ENCODE measurements around the gene LRMDA. TPM values are rescaled to one million over a fixed set of nuclear protein-coding genes. Genes with fewer than 3 reads are reported as not detected.

LRMDA gene
- total and polyA plus RNA-seq, 12 donors, result 30.7 to 132 (median 78.1) TPM

- Histone ChIP-seq H3K36me3 (replicated peaks in 1 of 2) (no peaks in the 10 kb centered on the region), H3K27me3 (no peaks in the 10 kb centered on the region), H3K4me3 (no peak overlapping the region), H3K4me1 (replicated peaks in 1 of 2) (peaks cover 10 to 27% of the 10 kb centered on the region in 2 donors), H3K27ac (peak overlapping the region in 4 of 5 donors; percentile 1 to 74 (median 33)), H3K9me3 (replicated peaks in 1 of 3) (no peaks in the 10 kb centered on the region)
- intact Hi-C loops (cut with DNase I), result loop anchor here in 1 of 2 donors (5.0 kb wide), 1 partner anchor 685 kb away; the partner anchor contains the start of gene ZNF503
- TF ChIP-seq POLR2A (IDR thresholded peaks at IDR 0.05) (no peak), CTCF (IDR thresholded peaks at IDR 0.05) (peak; percentile 71 to 97 (median 90))
- WGBS, 4 donors, result 20 to 24% (median 21%) methylated on average over 9 of the region's 9 CpGs
- DNase-seq, result peak; percentile 87 to 93 (median 90)
Observed at GRCh38 chr10:76086761-76087639, 655.6 kb downstream of the LRMDA start.

- no peak for DNase-seq
- intact Hi-C loops (cut with DNase I), result loop anchor here in 1 of 2 donors (5.0 kb wide), 1 partner anchor 686 kb away; the partner anchor contains the start of gene ZNF503
- TF ChIP-seq POLR2A (IDR thresholded peaks at IDR 0.05) (no peak), CTCF (IDR thresholded peaks at IDR 0.05) (no peak)
- no peaks in the 10 kb centered on the region for H3K9me3 ChIP-seq (replicated peaks in 1 of 3)
- H3K27me3 ChIP-seq, result no peaks in the 10 kb centered on the region
- WGBS, 4 donors, result 83 to 96% (median 85%) methylated on average over 4 of the region's 4 CpGs
- H3K4me3 ChIP-seq, result no peak overlapping the region
- peaks cover 10 to 27% of the 10 kb centered on the region in 2 donors for H3K4me1 ChIP-seq (replicated peaks in 1 of 2)
- no peaks in the 10 kb centered on the region for H3K36me3 ChIP-seq (replicated peaks in 1 of 2)
- H3K27ac ChIP-seq, result peak overlapping the region in 1 of 5 donors; percentile 74
Observed at GRCh38 chr10:76088008-76088407, 656.6 kb downstream of the LRMDA start.

- Histone ChIP-seq H3K4me3 (no peak overlapping the region), H3K9me3 (replicated peaks in 1 of 3) (no peaks in the 10 kb centered on the region), H3K27me3 (no peaks in the 10 kb centered on the region), H3K4me1 (replicated peaks in 1 of 2) (peaks cover 10 to 27% of the 10 kb centered on the region in 2 donors), H3K27ac (no peak overlapping the region), H3K36me3 (replicated peaks in 1 of 2) (no peaks in the 10 kb centered on the region)
- no peak for TF ChIP-seq POLR2A (IDR thresholded peaks at IDR 0.05)
- DNase-seq, result no peak
- intact Hi-C loops (cut with DNase I), result loop anchor here in 1 of 2 donors (5.0 kb wide), 1 partner anchor 687 kb away; the partner anchor contains the start of gene ZNF503
- WGBS, 4 donors, result 91 to 94% (median 92%) methylated on average over 3 of the region's 3 CpGs
Observed at GRCh38 chr10:76088980-76089379, 657.6 kb downstream of the LRMDA start.

DNA sequence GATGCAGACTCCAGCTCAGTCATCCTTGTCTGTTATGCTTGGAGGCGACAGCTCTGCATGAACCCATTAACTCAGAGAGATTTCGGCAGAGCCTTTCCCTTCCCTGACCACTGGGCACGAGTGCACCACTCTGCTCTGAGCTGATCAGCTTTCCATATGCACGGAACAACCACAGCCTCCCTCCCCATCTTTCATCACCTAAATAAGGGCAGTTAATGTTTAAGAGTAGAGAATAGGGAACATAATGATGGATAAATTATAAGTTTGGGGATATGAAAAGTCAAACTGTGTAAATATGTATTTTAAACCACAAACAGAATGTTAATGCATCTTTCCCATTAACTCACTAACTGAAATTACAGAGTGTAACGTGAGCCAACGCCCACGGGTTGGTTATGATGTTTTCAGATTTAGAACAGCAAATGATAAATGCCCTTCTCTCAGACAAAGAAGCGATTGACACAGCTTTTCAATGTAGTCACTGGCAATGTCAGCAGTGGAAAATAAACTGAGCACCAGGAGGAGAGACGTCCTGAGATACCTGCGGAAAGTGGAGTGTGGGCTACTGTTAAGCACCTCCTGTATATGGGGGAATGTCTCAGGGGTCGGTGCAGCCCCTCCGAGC lies 658.2 kb downstream of the LRMDA start:
- 86 to 95% (median 91%) methylated on average over 12 of the region's 12 CpGs for WGBS, 4 donors
- intact Hi-C loops (cut with DNase I), result loop anchor here in 1 of 2 donors (5.0 kb wide), 1 partner anchor 687 kb away; the partner anchor contains the start of gene ZNF503
- no peaks in the 10 kb centered on the region for H3K9me3 ChIP-seq (replicated peaks in 1 of 3)

More for the DNA sequence above, 658.2 kb downstream of the LRMDA start:
- Histone ChIP-seq H3K36me3 (replicated peaks in 1 of 2) (no peaks in the 10 kb centered on the region), H3K27ac (no peak overlapping the region), H3K27me3 (no peaks in the 10 kb centered on the region), H3K4me1 (replicated peaks in 1 of 2) (peaks cover 10 to 25% of the 10 kb centered on the region in 2 donors), H3K4me3 (no peak overlapping the region)
- TF ChIP-seq CTCF (IDR thresholded peaks at IDR 0.05), result no peak
- no peak for TF ChIP-seq POLR2A (IDR thresholded peaks at IDR 0.05)
- no peak for DNase-seq

Data from adrenal gland (tissue), 12 donors.